Mesothelial cell of epicardium (in vitro differentiated cells): ENCODE results near the gene SLFN5. TPM values are rescaled to one million over a fixed set of nuclear protein-coding genes. Genes with fewer than 3 reads are reported as not detected.

Experiments used
- DNase-seq, 2 experiments: peaks; one replicate each; pipeline ENCODE4 v3.0.0; 2021; ENCODE audit warnings: low spot score in 2 of 2; ENCODE audit not compliant: unreplicated experiment in 2 of 2
- H3K27ac Mint-ChIP-seq: 2 replicates; pipeline ENCODE4 v1.8.0; 2021; ENCODE audit warnings: mixed read lengths
- H3K27me3 Mint-ChIP-seq: 2 replicates; pipeline ENCODE4 v1.8.0; 2021; ENCODE audit warnings: low read depth, mixed read lengths
- H3K36me3 Mint-ChIP-seq: 2 replicates; pipeline ENCODE4 v1.8.0; 2021; ENCODE audit warnings: mixed read lengths
- H3K4me1 Mint-ChIP-seq: 2 replicates; pipeline ENCODE4 v1.8.0; 2021; ENCODE audit warnings: mixed read lengths
- H3K4me3 Mint-ChIP-seq: 2 replicates; pipeline ENCODE4 v1.8.0; 2021; ENCODE audit warnings: mild to moderate bottlenecking, moderate library complexity, mixed read lengths
- H3K9me3 Mint-ChIP-seq: 2 replicates; pipeline ENCODE4 v1.8.0; 2021; ENCODE audit warnings: mixed read lengths
- CTCF ChIP-seq: fragments of 200-600 bp; sonication (generic); IDR thresholded peaks from one replicate; pipeline ENCODE4 v1.5.0; 2021; ENCODE audit warnings: antibody characterized with exemption; ENCODE audit not compliant: unreplicated experiment
- total RNA-seq: library from RNA; stranded (reverse); gene quantifications from 3 replicates; pipeline ENCODE4 v1.2.1, GENCODE V29; 2021

Gene SLFN5
- total RNA-seq, 1 donor from 2014 or later: 50.0 TPM

- H3K36me3 Mint-ChIP-seq: peaks cover 7% of the 10 kb centered on the region
- DNase-seq: no peak
- H3K4me1 Mint-ChIP-seq: peaks cover 43% of the 10 kb centered on the region
Observed at GRCh38 chr17:35243561-35244340, 879 bp downstream of the SLFN5 start.

GRCh38 chr17:35244341-35245195, 1.7 kb downstream of the SLFN5 start:
- peaks cover 10% of the 10 kb centered on the region for H3K36me3 Mint-ChIP-seq
- DNase-seq: peak in 1 of 2 experiments; percentile 49
- no peaks in the 10 kb centered on the region for H3K9me3 Mint-ChIP-seq
- H3K4me3 Mint-ChIP-seq: peak overlapping the region; percentile 94
- H3K27me3 Mint-ChIP-seq: no peaks in the 10 kb centered on the region
- TF ChIP-seq CTCF: no peak
- peak overlapping the region; percentile 98 for H3K27ac Mint-ChIP-seq
- peaks cover 43% of the 10 kb centered on the region for H3K4me1 Mint-ChIP-seq

More at GRCh38 chr17:35243561-35244340, 879 bp downstream of the SLFN5 start:
- no peak for TF ChIP-seq CTCF
- no peaks in the 10 kb centered on the region for H3K9me3 Mint-ChIP-seq
- H3K27ac Mint-ChIP-seq: peak overlapping the region; percentile 98
- peak overlapping the region; percentile 94 for H3K4me3 Mint-ChIP-seq
- no peaks in the 10 kb centered on the region for H3K27me3 Mint-ChIP-seq

GRCh38 chr17:35245196-35245486, 2.3 kb downstream of the SLFN5 start:
- no peak for TF ChIP-seq CTCF
- no peak for DNase-seq
- no peaks in the 10 kb centered on the region for H3K27me3 Mint-ChIP-seq
- H3K36me3 Mint-ChIP-seq: peaks cover 10% of the 10 kb centered on the region
- H3K9me3 Mint-ChIP-seq: no peaks in the 10 kb centered on the region
- H3K4me3 Mint-ChIP-seq: peak overlapping the region; percentile 94
- peak overlapping the region; percentile 98 for H3K27ac Mint-ChIP-seq
- peaks cover 38% of the 10 kb centered on the region for H3K4me1 Mint-ChIP-seq

- Mint-ChIP-seq H3K4me1 (peaks cover 24% of the 10 kb centered on the region), H3K4me3 (no peak overlapping the region), H3K27me3 (no peaks in the 10 kb centered on the region), H3K36me3 (peaks cover 12% of the 10 kb centered on the region), H3K27ac (peak overlapping the region; percentile 16), H3K9me3 (no peaks in the 10 kb centered on the region)
- DNase-seq: no peak
- no peak for TF ChIP-seq CTCF
Observed at GRCh38 chr17:35252651-35253050, 9.8 kb downstream of the SLFN5 start.

- H3K36me3 Mint-ChIP-seq: peaks cover 14% of the 10 kb centered on the region
- no peak for DNase-seq
- no peak for TF ChIP-seq CTCF
- H3K4me3 Mint-ChIP-seq: no peak overlapping the region
- no peaks in the 10 kb centered on the region for H3K9me3 Mint-ChIP-seq
- no peaks in the 10 kb centered on the region for H3K27me3 Mint-ChIP-seq
- H3K27ac Mint-ChIP-seq: peak overlapping the region; percentile 90
- peaks cover 34% of the 10 kb centered on the region for H3K4me1 Mint-ChIP-seq
Observed at GRCh38 chr17:35254107-35254773, 11.4 kb downstream of the SLFN5 start.
